ENCODE data around the gene CCT6B. TPM values are rescaled to one million over a fixed set of nuclear protein-coding genes. Genes with fewer than 3 reads are reported as not detected.
A peak's percentile ranks its signal among the peaks of the same experiment; 100 is the strongest.

CCT6B gene
- total and polyA plus RNA-seq, 2 of the 4 experiments (the other 2 are of a cell fraction): 0.72 to 1.1 TPM

DNA sequence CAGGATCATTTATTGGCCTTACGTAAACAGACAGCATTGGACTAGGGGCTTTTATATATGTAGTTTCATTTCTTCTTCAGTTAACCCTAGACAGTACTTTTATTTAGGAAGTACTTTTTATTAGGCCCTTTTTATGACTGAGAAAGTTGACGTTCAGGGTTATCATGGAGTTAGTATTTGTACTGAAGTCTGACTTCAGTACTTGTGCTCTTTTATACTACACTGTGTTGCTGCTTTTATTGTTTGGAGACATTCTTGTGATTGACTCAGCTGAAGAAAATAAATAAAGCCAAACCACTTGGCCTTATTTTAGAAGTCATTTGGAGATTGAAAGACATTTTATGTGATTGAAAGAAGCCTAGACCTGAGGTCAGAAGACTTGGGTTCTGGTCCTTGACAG lies 26.0 kb upstream of the CCT6B start:
- no peak overlapping the region for H2AFZ ChIP-seq (replicated peaks; ENCODE audit: low read length, poor library complexity)
- H3K9me3 ChIP-seq (ENCODE audit: control insufficient read depth, insufficient read depth, low read length): no peaks in the 10 kb centered on the region
- no peak overlapping the region for H3K18ac ChIP-seq (ENCODE audit: low read depth, low read length)
- TF ChIP-seq SMC3 (IDR thresholded peaks at IDR 0.05; ENCODE audit: low read depth, low read length) (no peak), RAD21 (IDR thresholded peaks at IDR 0.05; ENCODE audit: low read length) (no peak), POLR2A (IDR thresholded peaks at IDR 0.05; ENCODE audit: low read depth, low read length) (no peak), CHD1 (IDR thresholded peaks at IDR 0.05; ENCODE audit: low read depth, low read length) (no peak), MXI1 (IDR thresholded peaks at IDR 0.05; ENCODE audit: borderline replicate concordance, low read depth, low read length) (no peak)
- TF ChIP-seq, protein P1, sequence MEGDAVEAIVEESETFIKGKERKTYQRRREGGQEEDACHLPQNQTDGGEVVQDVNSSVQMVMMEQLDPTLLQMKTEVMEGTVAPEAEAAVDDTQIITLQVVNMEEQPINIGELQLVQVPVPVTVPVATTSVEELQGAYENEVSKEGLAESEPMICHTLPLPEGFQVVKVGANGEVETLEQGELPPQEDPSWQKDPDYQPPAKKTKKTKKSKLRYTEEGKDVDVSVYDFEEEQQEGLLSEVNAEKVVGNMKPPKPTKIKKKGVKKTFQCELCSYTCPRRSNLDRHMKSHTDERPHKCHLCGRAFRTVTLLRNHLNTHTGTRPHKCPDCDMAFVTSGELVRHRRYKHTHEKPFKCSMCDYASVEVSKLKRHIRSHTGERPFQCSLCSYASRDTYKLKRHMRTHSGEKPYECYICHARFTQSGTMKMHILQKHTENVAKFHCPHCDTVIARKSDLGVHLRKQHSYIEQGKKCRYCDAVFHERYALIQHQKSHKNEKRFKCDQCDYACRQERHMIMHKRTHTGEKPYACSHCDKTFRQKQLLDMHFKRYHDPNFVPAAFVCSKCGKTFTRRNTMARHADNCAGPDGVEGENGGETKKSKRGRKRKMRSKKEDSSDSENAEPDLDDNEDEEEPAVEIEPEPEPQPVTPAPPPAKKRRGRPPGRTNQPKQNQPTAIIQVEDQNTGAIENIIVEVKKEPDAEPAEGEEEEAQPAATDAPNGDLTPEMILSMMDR (conservative IDR thresholded peaks at IDR 0.05; ENCODE audit: low read depth, low read length): no peak
- no peaks in the 10 kb centered on the region for H4K20me1 ChIP-seq (ENCODE audit: insufficient read depth, low read length)
- no peak for DNase-seq
- H2BK5ac ChIP-seq (ENCODE audit: low read depth, low read length, poor library complexity, severe bottlenecking): no peak overlapping the region
- H3K23ac ChIP-seq (ENCODE audit: low read depth, low read length): no peak overlapping the region; the same call in 1 of the 2 replicates
- no peak overlapping the region for H3K4ac ChIP-seq (ENCODE audit: low read depth, low read length)
- CTCF ChIA-PET: no interaction called here
- no peak overlapping the region for H4K91ac ChIP-seq (ENCODE audit: insufficient read depth, low read depth, low read length)
- H2BK120ac ChIP-seq (ENCODE audit: low read depth, low read length): no peak overlapping the region
- H3K56ac ChIP-seq (ENCODE audit: extremely low read depth, insufficient read depth, low read length): no peak overlapping the region
- no peak overlapping the region for H3K14ac ChIP-seq (replicated peaks; ENCODE audit: low read depth, low read length)
- H2AK5ac ChIP-seq (ENCODE audit: low read depth, low read length): no peak overlapping the region
- no peak overlapping the region for H3K4me2 ChIP-seq (ENCODE audit: low read depth, low read length)
- H3K9ac ChIP-seq (ENCODE audit: low read depth, low read length): no peak overlapping the region
- no peak overlapping the region for H3K27ac ChIP-seq (ENCODE audit: insufficient read depth, low read length)
- H3K27me3 ChIP-seq (ENCODE audit: control insufficient read depth, insufficient read depth, low read length): no peaks in the 10 kb centered on the region
- H3K4me1 ChIP-seq (ENCODE audit: control insufficient read depth, insufficient read depth, low read length): no peaks in the 10 kb centered on the region
- H2AK9ac ChIP-seq (replicated peaks; ENCODE audit: low read depth, low read length, poor library complexity): no peak overlapping the region
- no TSS peak for BruUV-seq (replicated peaks)
- peaks cover 8% of the 10 kb centered on the region; the same call in 1 of the 2 replicates for H3K9me1 ChIP-seq (ENCODE audit: insufficient read depth, low read length)
- H4K8ac ChIP-seq (ENCODE audit: low read depth in 2 of 2, low read length in 2 of 2): no peak overlapping the region
- no peak overlapping the region for H2BK15ac ChIP-seq (ENCODE audit: low read depth, low read length)
- in situ Hi-C loops (cut with MboI; ENCODE audit: low sequenced_read_pairs): loop anchor here (25.0 kb wide), 1 partner anchor 600 kb away; the partner anchor contains the start of genes AP2B1 and PEX12
- intact Hi-C loops (cut with micrococcal nuclease): no loop called here
- no peak overlapping the region for H4K5ac ChIP-seq (ENCODE audit: low read depth, low read length)
- H3K79me1 ChIP-seq (ENCODE audit: low read depth in 1 of 2, low read length in 2 of 2): peaks cover 11 to 28% of the 10 kb centered on the region in 2 experiments
- no CpG with 5 or more reads among the region's 2 CpGs for WGBS, 2 experiments (ENCODE audit: extremely low coverage in 2 of 2, insufficient read length in 1 of 2)
- peak; percentile 51; the same call in 1 of the 2 replicates for ATAC-seq (ENCODE audit: low read depth)
- POLR2A ChIA-PET (ENCODE audit: unreplicated experiment): no interaction called here
- no peak overlapping the region for H3K4me3 ChIP-seq (ENCODE audit: insufficient read depth, low read depth, low read length)
- no peak overlapping the region for H2BK20ac ChIP-seq (ENCODE audit: low read depth, low read length)
- H3K36me3 ChIP-seq (ENCODE audit: control insufficient read depth, insufficient read depth, low read length): peaks cover 27% of the 10 kb centered on the region
- dilution Hi-C loops (cut with HindIII; ENCODE audit: low sequenced_read_pairs, unreplicated experiment): no loop called here

Measured in IMR-90 (cell line).